ENCODE data around the gene CGB1. TPM values are rescaled to one million over a fixed set of nuclear protein-coding genes. Genes with fewer than 3 reads are reported as not detected.

CGB1 gene
- total RNA-seq, 1 donor from 2014 or later, result not detected

- Mint-ChIP-seq H3K4me1 (peaks cover 17% of the 10 kb centered on the region), H3K36me3 (ENCODE audit: low read depth) (no peaks in the 10 kb centered on the region), H3K27me3 (peaks cover 64% of the 10 kb centered on the region), H3K9me3 (no peaks in the 10 kb centered on the region), H3K27ac (no peak overlapping the region), H3K4me3 (no peak overlapping the region)
- intact Hi-C loops (cut with micrococcal nuclease), result no loop called here
- no peak for TF ChIP-seq CTCF (IDR thresholded peaks at IDR 0.05)
- DNase-seq, result no peak
- ChIA-PET CTCF (interaction anchor here (1.3 to 1.6 kb wide), 2 partner anchors 71 to 128 kb away, joined by 3 to 4 read pairs; no protein-coding TSS in a partner anchor), POLR2A (no interaction called here)
- no peak for ATAC-seq (ENCODE audit: low read depth)
Observed at GRCh38 chr19:49070416-49070815, 33.7 kb upstream of the CGB1 start.

GRCh38 chr19:49069026-49069425 lies 32.3 kb upstream of the CGB1 start:
- CTCF ChIA-PET, result no interaction called here
- Mint-ChIP-seq H3K27ac (no peak overlapping the region), H3K9me3 (no peaks in the 10 kb centered on the region), H3K4me3 (no peak overlapping the region), H3K36me3 (ENCODE audit: low read depth) (no peaks in the 10 kb centered on the region), H3K27me3 (peaks cover 56% of the 10 kb centered on the region), H3K4me1 (peaks cover 14% of the 10 kb centered on the region)
- intact Hi-C loops (cut with micrococcal nuclease), result no loop called here
- ATAC-seq (ENCODE audit: low read depth) (no peak), DNase-seq (no peak)
- POLR2A ChIA-PET, result no interaction called here
- TF ChIP-seq CTCF (IDR thresholded peaks at IDR 0.05), result no peak

- ATAC-seq (ENCODE audit: low read depth) (no peak), DNase-seq (no peak)
- no peak overlapping the region for H3K27ac Mint-ChIP-seq
- peaks cover 4% of the 10 kb centered on the region for H3K4me1 Mint-ChIP-seq
- no peak for TF ChIP-seq CTCF (IDR thresholded peaks at IDR 0.05)
- ChIA-PET CTCF (no interaction called here), POLR2A (no interaction called here)
- no peak overlapping the region for H3K4me3 Mint-ChIP-seq
- H3K9me3 Mint-ChIP-seq, result no peaks in the 10 kb centered on the region
- H3K27me3 Mint-ChIP-seq, result peaks cover 43% of the 10 kb centered on the region
- no peaks in the 10 kb centered on the region for H3K36me3 Mint-ChIP-seq (ENCODE audit: low read depth)
- intact Hi-C loops (cut with micrococcal nuclease), result no loop called here
Observed at GRCh38 chr19:49067554-49067953, 30.9 kb upstream of the CGB1 start.

- no peak for ATAC-seq (ENCODE audit: low read depth)
- intact Hi-C loops (cut with micrococcal nuclease), result no loop called here
- H3K4me3 Mint-ChIP-seq, result no peak overlapping the region
- H3K4me1 Mint-ChIP-seq, result no peaks in the 10 kb centered on the region
- no peak overlapping the region for H3K27ac Mint-ChIP-seq
- no peaks in the 10 kb centered on the region for H3K9me3 Mint-ChIP-seq
- no peak for TF ChIP-seq CTCF (IDR thresholded peaks at IDR 0.05)
- DNase-seq, result no peak
- no peaks in the 10 kb centered on the region for H3K36me3 Mint-ChIP-seq (ENCODE audit: low read depth)
- POLR2A ChIA-PET, result interaction anchor here (0.8 kb wide), 1 partner anchor 83 kb away, joined by 3 read pairs; no protein-coding TSS in a partner anchor
- CTCF ChIA-PET, result interaction anchor here (0.7 kb wide), 1 partner anchor 143 kb away, joined by 3 read pairs; no protein-coding TSS in a partner anchor
- peaks cover 45% of the 10 kb centered on the region for H3K27me3 Mint-ChIP-seq
Observed at GRCh38 chr19:49065905-49066512, 29.3 kb upstream of the CGB1 start.

- intact Hi-C loops (cut with micrococcal nuclease), result no loop called here
- CTCF ChIA-PET, result no interaction called here
- no peaks in the 10 kb centered on the region for H3K36me3 Mint-ChIP-seq (ENCODE audit: low read depth)
- H3K4me1 Mint-ChIP-seq, result no peaks in the 10 kb centered on the region
- no peak within 1 kb of the TSS for H3K27ac Mint-ChIP-seq
- TF ChIP-seq CTCF (IDR thresholded peaks at IDR 0.05), result no peak
- no peak within 1 kb of the TSS for H3K4me3 Mint-ChIP-seq
- no peaks in the 10 kb centered on the region for H3K9me3 Mint-ChIP-seq
- POLR2A ChIA-PET, result interaction anchor here (0.6 kb wide), 1 partner anchor 130 kb away, joined by 3 read pairs; no protein-coding TSS in a partner anchor
- ATAC-seq (ENCODE audit: low read depth) (no peak), DNase-seq (no peak)
- H3K27me3 Mint-ChIP-seq, result peaks cover 44% of the 10 kb centered on the region
Observed at GRCh38 chr19:49064768-49065611, 28.3 kb upstream of the CGB1 start, which contains the start of gene NTF4. NTF4 (minus strand) TSS chr19:49064818; CDS start chr19:49061997, 2,821 bp downstream.
